Suprapubic skin (tissue), 4 donors: ENCODE data around the gene POLDIP2. TPM values are rescaled to one million over a fixed set of nuclear protein-coding genes. Genes with fewer than 3 reads are reported as not detected.
A peak's percentile ranks its signal among the peaks of the same experiment; 100 is the strongest.

Experiments
- DNase-seq, 2 donors: peaks; one replicate each; pipeline ENCODE4 v3.0.0-alpha.2; 2019; ENCODE audit warnings: low spot score in 2 of 2
- H3K27ac ChIP-seq: fragments of 200-600 bp; sonication (generic); one replicate; pipeline ENCODE4 v1.5.1; 2019
- H3K27me3 ChIP-seq: fragments of 200-600 bp; sonication (generic); one replicate; pipeline ENCODE4 v1.5.1; 2019
- H3K36me3 ChIP-seq: fragments of 200-600 bp; sonication (generic); one replicate; pipeline ENCODE4 v1.5.1; 2019
- H3K4me1 ChIP-seq: fragments of 200-600 bp; sonication (generic); one replicate; pipeline ENCODE4 v1.5.1; 2019
- H3K4me3 ChIP-seq: fragments of 200-600 bp; sonication (generic); one replicate; pipeline ENCODE4 v1.5.1; 2019; ENCODE audit warnings: mild to moderate bottlenecking
- H3K9me3 ChIP-seq: fragments of 200-600 bp; sonication (generic); one replicate; pipeline ENCODE4 v1.5.1; 2019
- EP300 ChIP-seq: sonication (generic); formaldehyde crosslinking; IDR thresholded peaks from one replicate; pipeline ENCODE4 v1.6.1; 2017; ENCODE audit warnings: antibody characterized with exemption
- POLR2A ChIP-seq, 2 donors: fragments of 450-650 bp; IDR thresholded peaks; one replicate each; pipeline ENCODE4 v1.6.1; 2017; ENCODE audit warnings: antibody characterized with exemption in 2 of 2, mild to moderate bottlenecking in 2 of 2, moderate library complexity in 2 of 2
- POLR2AphosphoS5 ChIP-seq, 3 donors: sonication (generic); formaldehyde crosslinking; IDR thresholded peaks; one replicate each; pipeline ENCODE4 v1.6.1; 2017; ENCODE audit warnings: antibody characterized with exemption in 3 of 3
- WGBS: methylation state at CpG from one replicate; pipeline ENCODE4 v1.1.5; 2018; 5-methylcytosine and 5-hydroxymethylcytosine counted together
- total RNA-seq, 4 donors: library from RNA; depleted of rRNA; stranded (reverse); fragments of >200 nt; gene quantifications; one replicate each; pipeline ENCODE4 v1.1.0, GENCODE V29; 2016
- TF ChIP-seq, protein P1 (sequence below), 2 donors: fragments of 200-600 bp in 1 of 2; fragments of 450-650 bp in 1 of 2; sonication (generic) in 1 of 2; IDR thresholded peaks; one replicate each; pipeline ENCODE4 v1.5.1; 2016 to 2019; ENCODE audit warnings: antibody characterized with exemption in 2 of 2, mild to moderate bottlenecking in 1 of 2, moderate library complexity in 1 of 2

The POLDIP2 gene
- total RNA-seq, 4 donors from 2014 or later, result 52.9 to 103 (median 86.0) TPM

DNA sequence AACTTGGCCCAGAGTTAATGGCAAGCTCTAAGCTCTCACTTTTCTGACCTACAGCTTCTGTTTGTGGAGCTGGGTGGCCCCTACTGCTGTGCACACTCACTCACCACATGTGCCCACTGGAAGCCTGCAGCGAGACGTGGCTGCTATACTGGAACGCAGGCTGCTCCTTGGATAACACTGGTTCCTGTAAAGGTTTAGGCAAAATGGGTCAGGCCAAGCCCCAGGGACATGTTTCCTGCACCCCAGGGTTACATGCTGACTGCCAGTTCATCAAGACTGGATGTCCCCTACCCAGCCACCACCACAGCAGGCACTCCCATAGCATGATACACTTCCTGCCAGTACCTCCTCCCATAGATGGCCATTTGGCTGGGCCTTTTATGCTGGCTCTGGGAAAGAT is 8.3 kb downstream of the POLDIP2 start:
- WGBS, result 40% methylated on average over 2 of the region's 3 CpGs
- Histone ChIP-seq H3K36me3 (peaks cover 99% of the 10 kb centered on the region), H3K27ac (no peak overlapping the region)

DNA sequence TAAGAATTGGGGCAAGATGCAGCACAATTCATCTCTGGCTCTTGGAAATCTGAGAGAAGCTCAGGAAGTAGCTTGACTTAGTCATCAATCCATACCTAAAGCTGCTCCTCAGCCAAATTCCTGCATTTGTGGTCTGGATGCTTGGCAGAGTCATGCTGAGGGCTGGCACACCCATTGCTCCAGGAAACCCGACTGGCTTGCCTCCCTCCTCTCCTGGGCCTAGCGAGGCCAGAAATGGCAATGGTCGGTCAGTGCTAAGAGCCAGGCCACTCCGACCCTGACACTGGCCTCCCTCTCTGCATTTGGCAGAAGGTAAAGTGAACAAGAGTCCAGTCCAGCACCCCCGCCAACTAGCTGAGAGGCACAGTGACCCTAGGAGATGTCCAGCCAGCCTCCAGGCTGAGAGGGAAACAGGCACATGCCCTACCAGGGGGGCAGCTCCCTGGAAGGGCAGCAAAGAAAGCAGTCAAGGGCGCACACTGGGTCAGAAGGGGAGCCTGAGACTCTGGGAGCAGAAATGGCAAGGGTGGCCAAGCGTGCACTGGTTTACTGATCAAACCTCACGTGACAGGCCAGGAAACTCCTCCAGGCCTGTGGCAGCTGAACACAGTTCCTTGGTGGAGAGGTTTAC is 10.0 kb downstream of the POLDIP2 start:
- TF ChIP-seq POLR2A (IDR thresholded peaks at IDR 0.05) (no peak), EP300 (no peak), POLR2AphosphoS5 (IDR thresholded peaks at IDR 0.05) (no peak)
- TF ChIP-seq, protein P1, sequence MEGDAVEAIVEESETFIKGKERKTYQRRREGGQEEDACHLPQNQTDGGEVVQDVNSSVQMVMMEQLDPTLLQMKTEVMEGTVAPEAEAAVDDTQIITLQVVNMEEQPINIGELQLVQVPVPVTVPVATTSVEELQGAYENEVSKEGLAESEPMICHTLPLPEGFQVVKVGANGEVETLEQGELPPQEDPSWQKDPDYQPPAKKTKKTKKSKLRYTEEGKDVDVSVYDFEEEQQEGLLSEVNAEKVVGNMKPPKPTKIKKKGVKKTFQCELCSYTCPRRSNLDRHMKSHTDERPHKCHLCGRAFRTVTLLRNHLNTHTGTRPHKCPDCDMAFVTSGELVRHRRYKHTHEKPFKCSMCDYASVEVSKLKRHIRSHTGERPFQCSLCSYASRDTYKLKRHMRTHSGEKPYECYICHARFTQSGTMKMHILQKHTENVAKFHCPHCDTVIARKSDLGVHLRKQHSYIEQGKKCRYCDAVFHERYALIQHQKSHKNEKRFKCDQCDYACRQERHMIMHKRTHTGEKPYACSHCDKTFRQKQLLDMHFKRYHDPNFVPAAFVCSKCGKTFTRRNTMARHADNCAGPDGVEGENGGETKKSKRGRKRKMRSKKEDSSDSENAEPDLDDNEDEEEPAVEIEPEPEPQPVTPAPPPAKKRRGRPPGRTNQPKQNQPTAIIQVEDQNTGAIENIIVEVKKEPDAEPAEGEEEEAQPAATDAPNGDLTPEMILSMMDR (IDR thresholded peaks at IDR 0.05), result no peak
- 76% methylated on average over 7 of the region's 8 CpGs for WGBS
- Histone ChIP-seq H3K9me3 (no peaks in the 10 kb centered on the region), H3K4me3 (no peak overlapping the region), H3K27ac (peak overlapping the region; percentile 6), H3K36me3 (peaks cover 100% of the 10 kb centered on the region), H3K4me1 (peaks cover 11% of the 10 kb centered on the region), H3K27me3 (no peaks in the 10 kb centered on the region)
- no peak for DNase-seq

More for the DNA sequence above, 8.3 kb downstream of the POLDIP2 start:
- Histone ChIP-seq H3K9me3 (no peaks in the 10 kb centered on the region), H3K4me3 (no peak overlapping the region), H3K4me1 (peaks cover 11% of the 10 kb centered on the region), H3K27me3 (no peaks in the 10 kb centered on the region)
- no peak for TF ChIP-seq EP300
- TF ChIP-seq POLR2AphosphoS5 (IDR thresholded peaks at IDR 0.05), result no peak
- TF ChIP-seq, protein P1 (IDR thresholded peaks at IDR 0.05), result no peak
- TF ChIP-seq POLR2A (IDR thresholded peaks at IDR 0.05), result no peak
- DNase-seq, result no peak

DNA sequence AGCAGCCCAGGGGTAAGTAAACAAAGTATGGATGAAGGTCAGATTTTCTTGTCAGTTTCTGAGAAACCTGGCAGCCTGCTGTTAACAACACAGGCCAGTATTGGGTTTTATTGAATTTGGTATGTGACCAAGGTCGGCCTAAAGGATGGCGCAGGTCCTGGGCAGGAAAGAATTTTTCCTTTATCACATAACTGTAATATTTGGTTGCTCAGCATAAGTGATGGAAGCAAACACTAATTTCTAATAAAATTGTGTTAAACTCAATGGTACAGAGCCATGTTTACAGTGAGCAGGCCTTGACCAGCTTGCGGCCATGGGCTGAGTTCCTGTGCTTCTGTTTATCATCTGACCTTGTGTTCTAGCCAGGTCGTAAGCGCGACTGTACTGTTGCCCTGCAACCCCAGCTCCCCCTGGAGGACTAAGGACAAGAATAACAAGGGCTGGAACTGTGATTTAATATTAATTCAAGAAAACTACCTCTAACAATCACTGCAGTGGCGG is 10.5 kb downstream of the POLDIP2 start:
- DNase-seq, result no peak
- 68% methylated on average over 7 of the region's 7 CpGs for WGBS
- H3K9me3 ChIP-seq, result no peaks in the 10 kb centered on the region
- H3K4me3 ChIP-seq, result no peak overlapping the region
- no peak for TF ChIP-seq POLR2AphosphoS5 (IDR thresholded peaks at IDR 0.05)
- no peak for TF ChIP-seq EP300
- H3K36me3 ChIP-seq, result peaks cover 100% of the 10 kb centered on the region
- H3K4me1 ChIP-seq, result peaks cover 11% of the 10 kb centered on the region
- H3K27ac ChIP-seq, result no peak overlapping the region
- H3K27me3 ChIP-seq, result no peaks in the 10 kb centered on the region

DNA sequence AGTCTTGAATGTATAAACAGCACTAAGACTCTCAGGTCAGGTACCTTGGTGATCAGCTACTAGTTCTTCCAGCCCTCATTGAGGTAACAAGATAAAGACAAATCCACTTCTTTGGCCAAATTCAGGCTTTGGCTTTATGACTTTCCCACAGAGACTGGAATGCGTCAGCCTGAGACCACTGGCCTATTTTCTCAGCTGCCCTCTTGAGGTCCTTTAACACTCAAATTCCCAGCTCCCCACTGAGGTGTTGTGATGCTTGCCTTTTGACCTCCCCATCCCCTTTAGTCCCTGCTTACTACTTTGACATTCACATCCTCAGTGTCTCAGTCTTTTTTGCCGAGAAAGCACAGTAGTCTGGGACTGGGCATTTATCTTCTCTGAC is 11.1 kb downstream of the POLDIP2 start:
- Histone ChIP-seq H3K9me3 (no peaks in the 10 kb centered on the region), H3K27me3 (no peaks in the 10 kb centered on the region), H3K36me3 (peaks cover 100% of the 10 kb centered on the region), H3K4me3 (no peak overlapping the region), H3K4me1 (peaks cover 11% of the 10 kb centered on the region), H3K27ac (no peak overlapping the region)
- no peak for DNase-seq
- WGBS, result 91% methylated on average over 2 of the region's 2 CpGs
- TF ChIP-seq, protein P1 (IDR thresholded peaks at IDR 0.05), result no peak
- TF ChIP-seq POLR2A (IDR thresholded peaks at IDR 0.05) (no peak), POLR2AphosphoS5 (IDR thresholded peaks at IDR 0.05) (no peak), EP300 (no peak)

GRCh38 chr17:28345419-28346198 is 11.7 kb downstream of the POLDIP2 start:
- H3K27ac ChIP-seq, result no peak overlapping the region

More at GRCh38 chr17:28345419-28346198, 11.7 kb downstream of the POLDIP2 start:
- no peak for TF ChIP-seq POLR2A (IDR thresholded peaks at IDR 0.05)
- TF ChIP-seq POLR2AphosphoS5 (IDR thresholded peaks at IDR 0.05), result no peak
- no peak for TF ChIP-seq EP300
- TF ChIP-seq, protein P1 (IDR thresholded peaks at IDR 0.05), result no peak
- Histone ChIP-seq H3K36me3 (peaks cover 100% of the 10 kb centered on the region), H3K9me3 (no peaks in the 10 kb centered on the region), H3K27me3 (no peaks in the 10 kb centered on the region), H3K4me3 (no peak overlapping the region), H3K4me1 (peaks cover 11% of the 10 kb centered on the region)
- 70% methylated on average over 11 of the region's 13 CpGs for WGBS
- DNase-seq, result no peak
